Measurements from ENCODE around the gene CACNG4. TPM values are rescaled to one million over a fixed set of nuclear protein-coding genes. Genes with fewer than 3 reads are reported as not detected.

Gene CACNG4
- total and polyA plus RNA-seq, 8 donors = 0.09 to 4.2 (median 0.32) TPM

DNA sequence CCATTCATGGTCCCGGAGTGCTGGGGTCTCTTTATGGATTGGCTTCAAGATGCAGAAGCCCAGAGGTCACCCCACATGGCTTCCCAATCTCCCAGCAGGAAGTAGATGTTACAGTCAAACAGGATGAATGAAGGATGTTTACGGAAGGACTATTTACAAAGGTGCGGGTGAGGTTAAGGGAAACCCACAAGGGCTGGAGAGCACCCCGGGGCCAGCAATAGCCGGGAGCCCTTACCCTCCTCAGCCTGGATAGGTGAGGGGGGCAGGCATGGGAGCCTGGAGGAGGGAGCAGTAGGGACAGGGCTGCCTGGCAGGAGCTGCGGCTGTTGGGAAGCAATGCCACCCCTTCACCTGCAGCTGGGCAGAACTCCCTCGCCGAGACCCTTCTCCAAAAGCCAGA lies 55.3 kb downstream of the CACNG4 start:
- Histone ChIP-seq H3K4me1 (no peaks in the 10 kb centered on the region), H3K9me3 (no peaks in the 10 kb centered on the region), H3K27ac (no peak overlapping the region), H3K4me3 (no peak overlapping the region), H3K27me3 (no peaks in the 10 kb centered on the region), H3K36me3 (no peaks in the 10 kb centered on the region)
- no peak for FAIRE-seq
- intact Hi-C loops (cut with DNase I) = no loop called here
- TF ChIP-seq, protein P1, sequence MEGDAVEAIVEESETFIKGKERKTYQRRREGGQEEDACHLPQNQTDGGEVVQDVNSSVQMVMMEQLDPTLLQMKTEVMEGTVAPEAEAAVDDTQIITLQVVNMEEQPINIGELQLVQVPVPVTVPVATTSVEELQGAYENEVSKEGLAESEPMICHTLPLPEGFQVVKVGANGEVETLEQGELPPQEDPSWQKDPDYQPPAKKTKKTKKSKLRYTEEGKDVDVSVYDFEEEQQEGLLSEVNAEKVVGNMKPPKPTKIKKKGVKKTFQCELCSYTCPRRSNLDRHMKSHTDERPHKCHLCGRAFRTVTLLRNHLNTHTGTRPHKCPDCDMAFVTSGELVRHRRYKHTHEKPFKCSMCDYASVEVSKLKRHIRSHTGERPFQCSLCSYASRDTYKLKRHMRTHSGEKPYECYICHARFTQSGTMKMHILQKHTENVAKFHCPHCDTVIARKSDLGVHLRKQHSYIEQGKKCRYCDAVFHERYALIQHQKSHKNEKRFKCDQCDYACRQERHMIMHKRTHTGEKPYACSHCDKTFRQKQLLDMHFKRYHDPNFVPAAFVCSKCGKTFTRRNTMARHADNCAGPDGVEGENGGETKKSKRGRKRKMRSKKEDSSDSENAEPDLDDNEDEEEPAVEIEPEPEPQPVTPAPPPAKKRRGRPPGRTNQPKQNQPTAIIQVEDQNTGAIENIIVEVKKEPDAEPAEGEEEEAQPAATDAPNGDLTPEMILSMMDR (IDR thresholded peaks at IDR 0.05) = no peak
- no peak for ATAC-seq
- WGBS, 2 donors = 87 to 88% methylated on average over 8 of the region's 8 CpGs
- no peak for DNase-seq

DNA sequence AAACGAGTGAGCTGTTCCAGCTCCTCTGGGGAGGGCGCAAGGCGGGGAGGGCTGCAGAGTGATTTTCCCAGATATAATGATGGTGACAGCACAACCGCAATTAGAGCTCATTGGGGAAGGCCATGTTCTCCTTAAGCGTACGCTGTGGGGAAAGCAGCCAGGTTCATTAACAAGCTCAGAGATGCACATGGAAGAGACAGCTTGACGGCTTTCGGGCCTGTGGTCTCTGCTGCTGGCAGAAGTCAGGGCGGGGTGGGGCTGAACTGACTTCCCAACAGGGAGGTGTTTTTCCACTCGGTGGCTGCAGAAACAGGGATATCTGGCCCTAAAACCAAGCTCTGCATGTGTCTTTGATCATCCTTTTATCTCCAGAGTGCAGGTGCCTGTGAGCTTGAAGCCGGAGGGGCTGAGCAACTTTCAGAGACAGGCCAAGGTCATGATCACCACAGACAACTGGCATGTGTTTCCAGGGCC lies 55.8 kb downstream of the CACNG4 start:
- no peak overlapping the region for H3K27ac ChIP-seq
- FAIRE-seq = no peak

DNA sequence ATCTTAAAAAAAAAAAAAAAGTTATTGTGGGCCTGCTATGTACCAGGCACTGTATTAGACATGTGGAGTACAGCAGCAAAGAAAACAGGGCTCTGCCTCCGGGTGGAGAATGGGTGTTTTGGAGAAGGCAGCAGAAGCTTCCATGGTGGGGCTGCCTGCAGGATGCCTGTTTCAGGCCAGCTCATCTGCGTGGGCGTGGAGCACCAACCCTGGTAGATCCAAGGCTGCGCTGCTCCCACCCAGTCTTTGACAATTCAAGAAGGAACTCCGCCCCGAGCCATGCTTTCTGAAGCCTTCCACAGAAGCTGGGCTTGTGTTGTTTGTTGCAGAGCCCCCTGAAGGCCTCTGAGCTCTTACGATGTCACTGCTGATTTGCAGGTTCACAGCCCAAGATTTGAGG lies 56.7 kb downstream of the CACNG4 start:
- DNase-seq = no peak
- Histone ChIP-seq H3K4me3 (no peak overlapping the region), H3K9me3 (no peaks in the 10 kb centered on the region), H3K27ac (no peak overlapping the region), H3K27me3 (no peaks in the 10 kb centered on the region), H3K4me1 (no peaks in the 10 kb centered on the region), H3K36me3 (no peaks in the 10 kb centered on the region)
- FAIRE-seq = no peak
- 89 to 90% methylated on average over 7 of the region's 7 CpGs for WGBS, 2 donors
- no peak for ATAC-seq
- intact Hi-C loops (cut with DNase I) = no loop called here
- TF ChIP-seq, protein P1 (IDR thresholded peaks at IDR 0.05) = no peak

More for the DNA sequence above, 55.8 kb downstream of the CACNG4 start:
- no peaks in the 10 kb centered on the region for H3K27me3 ChIP-seq
- TF ChIP-seq, protein P1 (IDR thresholded peaks at IDR 0.05) = no peak
- WGBS, 2 donors = 76 to 80% methylated on average over 11 of the region's 11 CpGs
- no peaks in the 10 kb centered on the region for H3K4me1 ChIP-seq
- no peak for DNase-seq
- H3K36me3 ChIP-seq = no peaks in the 10 kb centered on the region
- H3K4me3 ChIP-seq = no peak overlapping the region
- no peak for ATAC-seq
- no peaks in the 10 kb centered on the region for H3K9me3 ChIP-seq
- intact Hi-C loops (cut with DNase I) = no loop called here

DNA sequence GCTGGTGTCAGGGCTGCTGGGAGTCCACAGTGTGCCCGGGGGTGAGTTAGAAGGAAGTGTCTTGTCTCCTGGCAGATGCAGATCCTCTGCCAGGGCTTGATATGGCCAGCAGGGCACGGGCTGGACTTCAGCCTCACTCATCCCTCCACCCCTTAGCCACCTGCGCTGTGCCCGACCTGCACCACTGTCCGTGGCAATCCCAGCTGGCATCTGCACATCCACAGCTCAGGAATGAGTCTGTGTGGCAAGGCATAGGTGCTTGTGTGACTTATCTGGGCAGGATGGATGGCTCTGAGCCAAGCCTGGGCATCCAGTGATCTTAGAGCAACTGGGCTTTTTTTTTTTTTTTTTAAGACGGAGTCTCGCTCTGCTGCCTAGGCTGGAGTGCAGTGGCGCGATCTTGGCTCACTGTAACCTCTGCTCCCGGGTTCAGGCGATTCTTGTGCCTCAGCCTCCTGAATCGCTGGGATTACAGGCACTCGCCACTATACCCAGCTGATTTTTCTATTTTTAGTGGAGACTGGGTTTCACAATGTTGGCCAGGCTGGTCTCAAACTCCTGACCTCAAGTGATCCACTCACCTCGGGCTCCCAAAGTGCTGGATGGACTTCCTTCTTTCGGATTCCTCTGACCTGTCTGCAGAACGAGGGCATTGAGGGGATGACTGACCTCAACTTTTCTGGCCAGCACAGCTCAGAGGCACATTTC lies 57.4 kb downstream of the CACNG4 start:
- H3K27me3 ChIP-seq = no peaks in the 10 kb centered on the region
- no peak overlapping the region for H3K4me3 ChIP-seq
- ATAC-seq = no peak
- no peaks in the 10 kb centered on the region for H3K36me3 ChIP-seq
- TF ChIP-seq, protein P1 (IDR thresholded peaks at IDR 0.05) = no peak
- no peak for DNase-seq
- intact Hi-C loops (cut with DNase I) = no loop called here
- H3K27ac ChIP-seq = no peak overlapping the region
- FAIRE-seq = no peak
- no peaks in the 10 kb centered on the region for H3K9me3 ChIP-seq
- 83 to 85% methylated on average over 16 of the region's 16 CpGs for WGBS, 2 donors
- no peaks in the 10 kb centered on the region for H3K4me1 ChIP-seq

DNA sequence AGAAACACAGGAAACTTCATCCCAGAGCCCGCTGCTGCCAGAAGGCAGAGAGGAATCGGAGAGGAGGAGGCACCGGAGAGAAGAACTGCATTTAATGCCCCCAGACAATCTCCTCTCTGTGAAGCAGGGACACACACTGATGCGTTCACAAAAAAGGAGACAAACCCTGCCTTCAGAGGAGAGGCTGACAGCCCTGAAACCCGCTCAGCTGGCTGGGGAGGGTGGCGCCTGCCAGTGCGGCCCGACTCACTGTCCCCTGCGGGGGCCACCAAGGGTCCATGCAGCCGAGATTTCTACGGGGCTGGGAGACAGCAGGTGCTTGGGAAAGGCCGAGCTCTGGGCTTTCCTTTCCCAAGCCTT lies 57.9 kb downstream of the CACNG4 start:
- H3K36me3 ChIP-seq = no peaks in the 10 kb centered on the region
- H3K27me3 ChIP-seq = no peaks in the 10 kb centered on the region
- no peak overlapping the region for H3K4me3 ChIP-seq
- WGBS, 2 donors = 85 to 89% methylated on average over 12 of the region's 12 CpGs
- TF ChIP-seq, protein P1 (IDR thresholded peaks at IDR 0.05) = no peak
- H3K4me1 ChIP-seq = no peaks in the 10 kb centered on the region
- H3K27ac ChIP-seq = no peak overlapping the region
- no peak for ATAC-seq
- intact Hi-C loops (cut with DNase I) = no loop called here
- no peaks in the 10 kb centered on the region for H3K9me3 ChIP-seq
- no peak for FAIRE-seq
- peak in 1 of 6 donors; percentile 48 for DNase-seq

Measured in pancreas (tissue), 10 donors.